Adrenal gland (tissue), 12 donors: ENCODE measurements around the gene LYRM4. TPM values are rescaled to one million over a fixed set of nuclear protein-coding genes. Genes with fewer than 3 reads are reported as not detected.

Experiments used
- DNase-seq, 7 donors: peaks; one replicate each; pipeline ENCODE4 v3.0.0-alpha.2; 2019 to 2020
- H3K27ac ChIP-seq, 5 donors: fragments of 200-600 bp; sonication (generic) in 4 of 5; 1 replicate in 3 of 5; 2 replicates in 2 of 5; pipeline versions ENCODE4 v1.5.1 to v1.8.0; 2016 to 2020; ENCODE audit warnings: mild to moderate bottlenecking in 1 of 5
- H3K27me3 ChIP-seq: fragments of 200-600 bp; 2 replicates; pipeline ENCODE4 v1.8.0; 2021
- H3K36me3 ChIP-seq, 2 donors: fragments of 200-600 bp; replicated peaks in 1 of 2; 1 replicate in 1 of 2; 2 replicates in 1 of 2; pipeline versions ENCODE4 v1.5.1 to v1.8.0; 2018 to 2022
- H3K4me1 ChIP-seq, 2 donors: fragments of 200-600 bp; replicated peaks in 1 of 2; 1 replicate in 1 of 2; 2 replicates in 1 of 2; pipeline versions ENCODE4 v1.5.1 to v1.8.0; 2018 to 2021
- H3K4me3 ChIP-seq, 4 donors: fragments of 200-600 bp; sonication (generic) in 3 of 4; one replicate each; pipeline ENCODE4 v1.5.1; 2016 to 2018
- H3K9me3 ChIP-seq, 3 donors: fragments of 200-600 bp; sonication (generic) in 1 of 3; replicated peaks in 1 of 3; 1 replicate in 2 of 3; 2 replicates in 1 of 3; pipeline versions ENCODE4 v1.5.1 to v1.8.0; 2016 to 2021
- POLR2A ChIP-seq, 2 donors: fragments of 450-650 bp; IDR thresholded peaks; one replicate each; pipeline ENCODE4 v1.6.1; 2017; ENCODE audit warnings: antibody characterized with exemption in 2 of 2, mild to moderate bottlenecking in 2 of 2, moderate library complexity in 1 of 2
- WGBS, 4 donors: extraction: QIAGEN DNeasy Blood & Tissue Kit in 2 of 4; methylation state at CpG; one replicate each; pipeline versions ENCODE4 v1.1.5 to v1.1.7; 2013 to 2017; 5-methylcytosine and 5-hydroxymethylcytosine counted together
- intact Hi-C, 2 donors: fragments of 100-400 bp; cut with DNase I; formaldehyde crosslinking; loops; one replicate each; pipeline versions ENCODE4 v1.14.1 to v1.15.0; 2022 to 2023
- polyA plus RNA-seq, 3 donors: library from polyadenylated mRNA; stranded (reverse); fragments of 200-250 nt in 2 of 3; fragments of 350-450 nt in 1 of 3; fragmentation: Illumina TruSeq in 1 of 3; extraction: RNeasy Lipid Tissue Mini Kit (QIAGEN cat#74804) in 1 of 3; gene quantifications; one replicate each; pipeline ENCODE4 v1.2.3, GENCODE V29; 2013 to 2014
- total RNA-seq, 9 donors: library from RNA; depleted of rRNA in 4 of 9; stranded (reverse); fragments of >200 nt in 4 of 9; fragments of 120-200 nt in 1 of 9; fragmentation: NEBNext Ultra II Directional in 1 of 9; extraction: Animal tissue kit (Norgen Biotek cat#: 25700) in 1 of 9; gene quantifications; one replicate each; pipeline versions ENCODE4 v1.1.0 to v1.2.4, GENCODE V29; 2013 to 2023
- TF ChIP-seq, protein P1 (sequence below), 6 experiments: fragments of 450-650 bp in 4 of 6; fragments of 200-600 bp in 2 of 6; sonication (generic) in 1 of 6; IDR thresholded peaks; 1 replicate in 5 of 6; 2 replicates in 1 of 6; pipeline versions ENCODE4 v1.5.1 to v1.8.0; 2016 to 2021; ENCODE audit warnings: antibody characterized with exemption in 6 of 6, mild to moderate bottlenecking in 2 of 6, moderate library complexity in 1 of 6
- donor health status: healthy with polysubstance abuse.
- donor health status: Bipolar disorder and iron deficiency.
- donor health status: DM: yes; HTN: yes; CAD: no.
- donor health status: DM: no; HTN: no; CAD: no.
- donor health status: DM: no; HTN: no; CAD: no.
- donor health status: DM: yes; HTN: yes; CAD: no.

The LYRM4 gene
- total and polyA plus RNA-seq, 12 donors, result 16.1 to 65.1 (median 29.9) TPM

GRCh38 chr6:5124526-5124925 is 136.2 kb downstream of the LYRM4 start:
- DNase-seq, result peak in 1 of 7 donors; percentile 35
- intact Hi-C loops, result no loop called here
- 92 to 96% (median 95%) methylated on average over 2 to 8 of the region's 8 CpGs for WGBS, 4 donors
- Histone ChIP-seq H3K36me3 (no peaks in the 10 kb centered on the region), H3K4me1 (peaks cover 0 to 7% of the 10 kb centered on the region in 2 donors), H3K27me3 (no peaks in the 10 kb centered on the region), H3K9me3 (no peaks in the 10 kb centered on the region), H3K27ac (no peak overlapping the region), H3K4me3 (no peak overlapping the region)
- TF ChIP-seq, protein P1, sequence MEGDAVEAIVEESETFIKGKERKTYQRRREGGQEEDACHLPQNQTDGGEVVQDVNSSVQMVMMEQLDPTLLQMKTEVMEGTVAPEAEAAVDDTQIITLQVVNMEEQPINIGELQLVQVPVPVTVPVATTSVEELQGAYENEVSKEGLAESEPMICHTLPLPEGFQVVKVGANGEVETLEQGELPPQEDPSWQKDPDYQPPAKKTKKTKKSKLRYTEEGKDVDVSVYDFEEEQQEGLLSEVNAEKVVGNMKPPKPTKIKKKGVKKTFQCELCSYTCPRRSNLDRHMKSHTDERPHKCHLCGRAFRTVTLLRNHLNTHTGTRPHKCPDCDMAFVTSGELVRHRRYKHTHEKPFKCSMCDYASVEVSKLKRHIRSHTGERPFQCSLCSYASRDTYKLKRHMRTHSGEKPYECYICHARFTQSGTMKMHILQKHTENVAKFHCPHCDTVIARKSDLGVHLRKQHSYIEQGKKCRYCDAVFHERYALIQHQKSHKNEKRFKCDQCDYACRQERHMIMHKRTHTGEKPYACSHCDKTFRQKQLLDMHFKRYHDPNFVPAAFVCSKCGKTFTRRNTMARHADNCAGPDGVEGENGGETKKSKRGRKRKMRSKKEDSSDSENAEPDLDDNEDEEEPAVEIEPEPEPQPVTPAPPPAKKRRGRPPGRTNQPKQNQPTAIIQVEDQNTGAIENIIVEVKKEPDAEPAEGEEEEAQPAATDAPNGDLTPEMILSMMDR (IDR thresholded peaks at IDR 0.05), result no peak
- no peak for TF ChIP-seq POLR2A (IDR thresholded peaks at IDR 0.05)

DNA sequence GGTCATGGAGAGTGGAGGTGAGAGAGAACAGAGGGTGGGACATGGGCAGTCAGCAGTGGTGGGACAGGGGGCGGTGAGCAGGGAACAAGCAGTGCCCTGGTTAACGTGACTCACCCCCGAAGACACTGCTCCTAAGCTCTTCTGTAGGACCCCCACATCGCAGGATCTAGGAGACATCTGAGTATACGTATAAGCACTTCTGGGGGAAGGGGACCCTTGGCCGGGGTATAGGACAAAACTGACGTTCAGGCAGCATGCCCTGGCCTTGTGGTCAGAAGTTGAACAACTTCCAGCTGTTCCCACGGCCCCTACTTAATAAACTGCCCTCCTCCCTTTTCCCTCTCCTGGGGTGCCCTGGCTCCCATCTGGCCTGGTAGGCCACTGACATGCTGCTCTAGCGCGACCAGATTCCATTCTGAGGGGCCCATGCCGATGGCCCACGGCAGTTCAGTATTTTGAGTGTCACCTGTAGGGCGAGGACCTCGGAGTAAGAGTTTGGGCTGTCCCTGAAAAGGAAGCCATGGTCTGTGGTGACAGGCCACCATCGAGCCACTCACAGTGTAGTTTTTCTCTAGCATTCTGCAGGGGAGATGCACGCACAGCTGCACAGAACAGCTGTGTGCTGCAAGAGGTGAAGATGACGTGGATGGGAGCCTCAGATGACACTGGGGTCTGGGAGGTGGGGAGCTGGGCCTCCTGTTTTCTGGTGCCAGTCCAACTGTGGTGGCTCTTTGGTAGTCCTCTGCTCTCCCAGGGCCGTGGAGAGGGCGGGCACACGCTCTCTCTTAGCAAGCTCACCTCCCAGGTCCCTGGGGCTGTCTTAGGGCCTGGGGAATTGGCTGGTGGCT is 137.2 kb downstream of the LYRM4 start:
- Histone ChIP-seq H3K9me3 (no peaks in the 10 kb centered on the region), H3K4me1 (peaks cover 0 to 7% of the 10 kb centered on the region in 2 donors), H3K27ac (no peak overlapping the region), H3K4me3 (no peak overlapping the region), H3K27me3 (no peaks in the 10 kb centered on the region), H3K36me3 (no peaks in the 10 kb centered on the region)
- intact Hi-C loops, result no loop called here
- DNase-seq, result peak in 1 of 7 donors; percentile 14
- 92 to 95% (median 93%) methylated on average over 6 to 20 of the region's 20 CpGs for WGBS, 4 donors
- no peak for TF ChIP-seq POLR2A (IDR thresholded peaks at IDR 0.05)
- TF ChIP-seq, protein P1 (IDR thresholded peaks at IDR 0.05), result no peak

GRCh38 chr6:5122504-5123112 is 138.1 kb downstream of the LYRM4 start:
- 90 to 96% (median 93%) methylated on average over 13 to 18 of the region's 18 CpGs for WGBS, 4 donors
- no peaks in the 10 kb centered on the region for H3K27me3 ChIP-seq
- H3K9me3 ChIP-seq, result no peaks in the 10 kb centered on the region
- DNase-seq, result peak in 1 of 7 donors; percentile 47
- H3K27ac ChIP-seq, result no peak overlapping the region
- H3K4me1 ChIP-seq, result peaks cover 0 to 7% of the 10 kb centered on the region in 2 donors
- H3K4me3 ChIP-seq, result no peak overlapping the region
- no peaks in the 10 kb centered on the region for H3K36me3 ChIP-seq
- TF ChIP-seq POLR2A (IDR thresholded peaks at IDR 0.05), result no peak
- TF ChIP-seq, protein P1 (IDR thresholded peaks at IDR 0.05), result no peak
- intact Hi-C loops, result no loop called here

DNA sequence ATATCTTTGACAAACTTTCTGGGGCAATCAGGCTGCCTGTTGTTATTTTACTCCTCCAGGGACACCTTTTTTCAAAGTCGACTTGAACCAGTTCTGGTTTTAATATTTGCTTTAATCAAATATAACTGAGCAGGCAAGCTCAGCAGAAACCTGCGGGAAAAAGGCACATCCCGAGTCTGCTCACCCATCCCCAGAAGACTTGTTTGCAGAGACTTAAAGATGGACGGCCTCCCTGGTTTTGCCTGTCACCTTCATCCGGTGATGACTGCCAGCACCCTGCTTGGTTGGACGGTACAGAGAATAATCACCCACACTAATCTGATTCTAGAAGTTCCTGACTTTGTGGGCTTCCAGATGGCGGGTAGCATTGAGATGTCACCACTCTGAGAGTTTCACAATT is 138.8 kb downstream of the LYRM4 start:
- 76 to 81% (median 79%) methylated on average over 6 to 7 of the region's 7 CpGs for WGBS, 4 donors
- intact Hi-C loops, result no loop called here
- Histone ChIP-seq H3K27me3 (no peaks in the 10 kb centered on the region), H3K36me3 (no peaks in the 10 kb centered on the region), H3K4me3 (no peak overlapping the region), H3K9me3 (no peaks in the 10 kb centered on the region), H3K27ac (peak overlapping the region in 1 of 5 donors; percentile 40), H3K4me1 (peaks cover 0 to 7% of the 10 kb centered on the region in 2 donors)
- TF ChIP-seq, protein P1 (IDR thresholded peaks at IDR 0.05), result no peak
- TF ChIP-seq POLR2A (IDR thresholded peaks at IDR 0.05), result no peak
- DNase-seq, result no peak
